LoVo (cell line): ENCODE data around the gene TRAF3.

Source experiments
- DNase-seq: peaks from one replicate; pipeline ENCODE4 v3.0.0-alpha.2; 2016; ENCODE audit warnings: low spot score

Gene TRAF3

DNA sequence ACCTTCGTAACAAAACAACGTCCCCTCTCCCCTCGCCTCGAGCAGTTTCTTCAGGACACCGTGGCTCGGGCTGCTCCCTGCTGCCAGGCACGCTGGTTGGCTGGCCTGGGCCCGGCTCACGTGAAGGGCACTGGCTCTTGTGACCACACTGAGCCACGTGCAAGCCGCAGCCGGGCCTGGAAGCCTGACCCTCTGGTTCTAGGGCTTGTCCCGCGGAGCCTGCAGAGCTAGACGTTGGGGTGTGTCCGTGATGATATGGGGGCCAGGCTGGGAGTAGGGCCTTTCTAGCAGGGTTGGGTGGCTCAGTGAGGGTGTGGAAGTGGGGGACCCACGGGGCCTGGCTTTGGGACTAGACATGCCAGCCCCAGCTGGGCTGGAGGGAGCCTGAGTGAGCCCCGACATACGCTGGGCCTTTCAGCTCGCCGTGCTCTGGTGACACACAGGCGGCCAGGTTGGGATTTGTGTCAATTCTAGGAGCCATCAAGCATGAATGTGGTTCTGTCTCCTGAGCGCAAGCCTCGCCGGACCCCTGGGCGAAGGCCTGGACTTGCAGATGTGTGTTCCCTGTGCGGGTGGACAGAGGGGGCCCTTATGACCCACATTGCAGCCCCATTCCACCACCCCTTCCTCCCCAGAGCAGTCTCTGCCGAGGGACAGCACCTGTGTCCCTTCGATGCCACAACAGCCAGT lies 131.7 kb downstream of the TRAF3 start:
- DNase-seq = no peak

DNA sequence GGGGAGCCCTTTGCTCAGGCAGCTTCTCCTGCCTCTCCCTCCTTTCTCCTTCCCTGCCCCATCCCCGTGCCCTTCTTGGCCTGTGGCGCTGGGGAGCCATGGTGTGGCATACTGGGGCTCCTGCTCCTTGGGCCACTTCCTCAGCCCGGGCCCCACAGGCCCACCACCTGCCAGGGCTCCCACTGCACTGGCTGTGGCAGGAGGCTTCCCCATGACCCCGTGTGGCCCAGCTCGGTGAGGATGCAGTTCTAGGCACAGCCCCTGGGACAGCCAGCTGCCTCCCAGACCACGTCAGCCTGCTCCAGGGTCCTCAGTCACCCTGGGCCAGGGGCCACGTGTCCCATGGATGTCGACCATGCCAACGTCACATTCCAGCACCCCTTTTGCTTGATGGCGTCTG lies 132.2 kb downstream of the TRAF3 start:
- no peak for DNase-seq

DNA sequence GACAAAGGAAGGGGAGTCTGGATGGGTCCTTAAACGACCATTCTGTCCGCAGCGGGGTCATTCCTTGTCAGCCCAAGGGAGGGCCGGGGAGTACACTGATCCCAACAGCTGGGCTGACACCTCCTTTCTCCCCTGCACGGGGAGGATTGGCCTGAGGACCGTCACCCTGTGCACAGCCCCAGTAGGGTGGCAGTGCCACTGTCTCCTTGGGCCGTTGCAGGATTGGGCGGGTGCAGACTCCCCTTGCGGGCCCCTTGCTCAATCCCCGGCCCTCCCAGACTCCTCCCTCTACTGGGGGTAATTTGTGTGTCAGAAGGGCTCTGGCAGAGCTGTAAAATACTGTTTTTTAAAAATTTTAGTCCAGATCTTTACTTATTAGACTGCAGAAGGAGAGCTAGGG lies 132.7 kb downstream of the TRAF3 start:
- DNase-seq = no peak

DNA sequence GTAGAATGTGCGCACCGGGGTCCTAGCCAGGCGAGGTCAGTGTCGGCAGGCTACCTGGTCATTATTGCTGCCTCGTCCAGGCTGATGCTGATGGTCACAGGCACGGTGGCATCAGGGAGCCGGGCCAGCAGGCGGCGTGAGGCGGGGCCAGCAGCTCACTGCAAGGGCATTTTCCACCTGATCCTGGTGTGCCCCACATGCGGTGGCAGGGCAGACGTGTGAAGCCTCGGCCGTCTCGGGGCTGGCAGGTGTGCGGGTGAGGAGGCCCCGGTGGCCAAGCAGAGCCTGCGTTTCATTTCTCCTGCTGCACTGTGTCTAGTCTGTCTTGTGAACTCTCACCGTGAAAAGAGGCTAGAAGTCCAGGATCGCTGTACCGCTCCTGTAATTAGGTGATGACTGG lies 133.2 kb downstream of the TRAF3 start:
- no peak for DNase-seq

DNA sequence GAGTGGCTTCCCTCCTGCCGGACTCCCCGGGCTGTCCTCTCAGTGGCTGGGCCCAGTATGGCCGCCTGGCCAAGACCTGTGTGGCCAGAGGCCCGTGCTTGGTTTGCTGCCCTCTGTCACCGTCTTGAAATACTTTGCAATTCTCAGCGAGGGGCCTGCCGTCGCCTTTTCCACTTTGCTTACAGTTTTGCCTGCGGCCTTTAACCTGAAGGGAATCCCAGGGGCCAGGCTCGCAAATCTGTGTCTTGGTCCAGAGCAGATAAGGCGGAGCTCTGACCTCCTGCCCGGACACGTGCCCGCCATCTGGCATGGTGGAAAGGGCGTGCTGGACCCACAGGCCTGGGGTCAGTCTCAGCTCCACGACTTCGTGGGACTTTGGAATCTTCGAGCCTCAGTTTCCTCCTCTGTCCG lies 134.3 kb downstream of the TRAF3 start:
- no peak for DNase-seq

DNA sequence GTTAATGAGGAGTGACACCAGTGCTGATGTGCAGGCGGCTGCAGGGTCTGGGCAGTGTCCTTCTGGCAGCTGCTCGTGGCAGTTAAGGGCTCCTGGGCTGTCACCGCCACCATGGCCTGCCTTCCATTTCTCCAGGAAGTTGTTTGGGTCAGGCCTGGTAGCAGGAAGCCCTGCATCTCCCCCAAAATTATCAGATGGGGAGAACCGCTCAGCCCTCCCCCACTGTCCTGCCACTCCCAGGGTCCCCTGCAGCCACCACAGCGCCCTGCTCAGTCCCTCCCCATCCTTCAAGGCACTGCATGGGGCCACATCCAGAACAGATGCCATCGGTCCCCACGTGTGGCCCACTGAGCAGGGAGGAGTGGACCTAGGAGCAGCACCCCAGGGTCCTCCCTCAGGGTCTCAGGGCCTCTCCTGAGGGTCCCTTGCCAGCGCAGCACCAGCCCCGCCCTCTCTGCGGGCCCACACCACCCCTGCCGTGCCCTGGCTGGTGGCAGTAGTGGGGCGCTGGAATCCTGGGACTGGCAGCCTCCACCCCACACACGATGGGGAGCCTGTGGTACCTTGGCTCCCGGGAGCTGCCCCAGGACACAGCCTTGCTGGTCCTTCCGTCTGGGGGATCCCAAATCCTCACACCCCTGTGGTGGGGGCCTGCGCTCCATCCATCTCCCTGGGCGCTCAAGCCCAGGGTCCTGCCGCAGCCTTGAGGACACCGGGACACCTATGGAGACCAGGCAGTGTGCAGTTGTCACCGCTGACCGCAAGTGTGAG lies 134.9 kb downstream of the TRAF3 start:
- DNase-seq = no peak

DNA sequence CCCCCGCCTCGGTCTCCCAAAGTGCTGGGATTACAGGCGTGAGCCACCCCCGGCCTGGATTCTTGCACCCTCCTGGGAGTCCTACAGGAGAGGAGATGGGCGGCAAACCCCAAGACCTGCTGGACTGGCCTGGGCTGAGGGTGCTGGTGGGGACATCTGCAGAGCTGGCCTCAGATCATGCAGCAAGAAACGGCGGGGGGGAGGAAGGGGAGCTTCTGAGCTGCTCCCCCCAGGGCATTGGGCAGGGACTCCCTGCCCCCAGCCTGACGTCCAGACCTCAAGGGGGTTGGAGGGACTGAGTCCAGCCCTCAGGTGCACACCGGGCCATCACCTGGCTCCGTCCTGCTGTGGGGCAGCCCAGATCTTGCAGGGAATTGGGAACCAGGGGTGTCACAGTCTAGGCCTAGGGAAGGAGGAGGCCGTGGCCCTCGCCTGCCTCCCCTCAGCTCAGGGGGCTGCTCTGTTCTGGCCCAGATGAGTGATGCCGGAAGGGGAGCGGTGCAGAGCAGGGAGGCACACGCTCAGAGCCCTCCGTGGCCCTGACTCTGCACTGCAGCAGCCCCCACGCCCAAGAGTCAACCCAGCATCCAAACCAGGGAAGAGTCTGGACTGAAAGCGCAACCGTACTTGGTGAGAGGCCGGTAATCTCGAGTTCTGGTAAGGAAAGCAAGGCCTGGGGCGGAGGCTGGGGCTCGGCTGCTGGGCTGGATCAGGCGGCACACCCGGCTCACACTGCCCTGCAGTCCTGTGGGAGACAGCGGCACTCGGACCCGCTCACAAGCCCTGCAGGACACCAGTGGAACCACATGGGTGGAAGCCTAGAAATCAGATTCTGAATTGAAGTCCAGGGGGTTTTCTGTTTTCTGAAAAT lies 136.3 kb downstream of the TRAF3 start:
- no peak for DNase-seq

DNA sequence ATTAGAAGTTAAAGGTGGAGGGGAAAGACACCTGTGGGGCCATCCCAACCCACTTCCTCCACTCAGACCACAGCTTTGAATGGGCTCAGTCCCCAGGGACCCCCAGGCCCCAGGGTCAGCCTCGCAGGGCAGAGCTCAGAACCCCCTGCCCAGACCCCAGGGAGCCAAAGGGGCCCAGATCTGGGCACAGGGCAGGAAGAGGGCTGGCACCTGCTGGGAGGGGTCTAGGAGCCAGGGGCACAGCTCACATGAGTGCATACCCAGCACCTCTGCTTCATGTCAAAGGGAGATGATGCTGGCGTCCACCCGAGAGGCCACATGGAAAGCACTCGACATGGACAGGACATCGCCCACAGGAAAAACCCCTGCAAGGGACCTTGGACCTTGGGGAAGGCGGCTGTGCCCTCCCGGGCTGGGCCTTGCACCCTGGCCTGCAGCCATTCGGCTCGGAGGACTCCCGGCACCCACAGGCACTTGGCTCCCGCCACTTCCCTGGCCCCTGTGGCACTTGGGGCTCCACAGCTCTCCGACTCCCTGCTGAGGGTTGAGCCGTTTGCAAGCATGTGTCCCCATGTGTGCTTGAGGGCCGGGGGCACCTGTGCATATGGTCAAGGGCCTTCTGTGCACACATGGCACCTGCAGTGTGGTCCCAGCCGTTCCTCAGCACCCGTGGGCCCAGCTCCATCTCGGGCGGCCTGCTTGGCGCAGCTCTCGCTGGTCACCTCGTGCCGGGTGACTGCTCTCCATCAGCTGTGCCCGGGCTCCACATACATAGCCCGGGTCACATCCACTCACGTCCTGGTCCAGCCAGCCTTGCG lies 137.4 kb downstream of the TRAF3 start:
- DNase-seq = no peak

DNA sequence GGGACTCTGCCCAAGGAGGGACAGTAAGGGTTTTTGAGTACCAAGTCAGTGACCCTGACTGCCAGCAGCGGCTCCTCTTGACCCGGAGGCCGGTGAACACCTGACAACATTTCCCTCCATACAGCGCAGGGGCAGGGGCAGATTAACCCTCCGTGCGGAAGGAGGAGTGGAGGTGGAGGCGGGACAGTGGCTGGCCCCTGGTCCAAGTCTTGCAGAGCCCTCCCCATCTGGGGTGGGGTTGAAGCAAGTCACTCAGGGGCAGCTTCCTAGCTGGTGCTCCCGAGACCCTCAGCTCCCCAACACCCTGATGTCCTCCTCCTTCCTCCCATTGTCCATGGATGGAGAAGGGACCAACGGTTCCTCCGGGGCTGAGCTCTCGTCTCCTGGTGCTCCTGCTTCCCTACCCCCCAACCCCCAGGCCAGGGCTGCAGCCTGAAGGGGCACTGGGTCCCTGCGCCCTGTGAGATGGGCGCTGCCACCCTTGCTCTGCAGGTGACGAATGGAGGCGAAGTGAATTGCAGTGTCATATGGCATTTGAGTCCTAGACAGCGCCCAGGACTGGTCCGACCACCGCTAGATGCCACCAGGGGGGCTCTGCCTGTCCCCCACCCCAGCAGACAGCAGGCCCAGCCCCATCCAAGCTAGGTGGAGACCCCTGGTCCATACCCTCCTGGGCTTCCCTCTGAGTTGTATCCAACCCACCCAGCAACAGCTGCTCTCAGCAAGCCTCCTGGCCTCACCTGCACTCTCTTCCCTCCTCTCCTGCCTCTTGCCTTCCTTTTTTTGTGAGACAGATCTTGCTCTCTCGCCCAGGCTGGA lies 138.3 kb downstream of the TRAF3 start:
- no peak for DNase-seq

DNA sequence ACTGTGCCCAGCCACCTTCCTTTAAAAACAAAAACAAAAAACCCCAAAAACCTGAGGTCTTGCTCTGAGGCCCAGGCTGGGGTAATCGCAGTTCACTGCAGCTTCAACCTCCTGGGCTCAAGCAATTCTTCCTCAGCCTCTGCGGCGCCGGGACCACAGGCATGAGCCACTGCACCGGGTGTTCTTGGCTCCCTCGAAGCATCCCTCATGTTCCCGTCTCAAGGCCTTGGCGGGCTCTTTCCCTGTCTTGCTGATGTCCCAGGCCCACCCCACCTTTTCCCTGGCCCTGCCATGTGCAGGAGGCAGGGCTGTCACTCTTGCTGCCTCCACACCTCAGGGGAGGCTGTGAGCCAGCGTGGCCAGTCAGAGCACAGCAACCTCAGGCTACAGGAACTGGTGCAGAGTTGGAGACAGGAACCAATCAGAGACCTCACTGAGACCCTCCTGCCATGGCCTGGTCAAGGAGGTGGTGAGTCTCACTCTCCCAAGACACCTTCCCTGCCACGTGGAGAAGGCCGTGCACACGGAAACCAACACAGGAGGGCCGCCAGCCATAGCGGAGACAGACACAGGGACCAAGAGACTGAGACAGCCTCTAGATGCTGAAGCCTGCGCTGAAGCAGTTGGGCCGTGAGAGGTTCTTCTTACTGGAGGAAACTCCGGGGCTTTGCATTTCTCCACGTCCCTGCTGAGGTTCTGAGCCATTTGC lies 139.3 kb downstream of the TRAF3 start:
- DNase-seq = no peak

DNA sequence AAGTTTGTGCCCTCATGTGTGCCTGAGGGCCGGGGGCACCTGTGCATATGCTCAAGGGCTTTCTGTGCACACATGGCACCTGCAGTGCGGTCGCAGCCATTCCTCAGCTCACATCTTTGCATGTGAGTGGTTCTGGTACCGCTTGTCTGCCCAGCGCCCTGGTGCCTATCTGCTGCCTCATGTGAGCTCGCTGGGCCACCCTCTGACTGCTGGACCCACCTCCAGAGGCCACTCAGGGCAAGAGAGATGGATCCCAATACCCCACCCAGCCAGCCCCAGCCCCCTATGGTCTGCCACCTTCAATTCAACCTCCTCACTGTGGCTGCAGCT lies 139.8 kb downstream of the TRAF3 start:
- DNase-seq = no peak

DNA sequence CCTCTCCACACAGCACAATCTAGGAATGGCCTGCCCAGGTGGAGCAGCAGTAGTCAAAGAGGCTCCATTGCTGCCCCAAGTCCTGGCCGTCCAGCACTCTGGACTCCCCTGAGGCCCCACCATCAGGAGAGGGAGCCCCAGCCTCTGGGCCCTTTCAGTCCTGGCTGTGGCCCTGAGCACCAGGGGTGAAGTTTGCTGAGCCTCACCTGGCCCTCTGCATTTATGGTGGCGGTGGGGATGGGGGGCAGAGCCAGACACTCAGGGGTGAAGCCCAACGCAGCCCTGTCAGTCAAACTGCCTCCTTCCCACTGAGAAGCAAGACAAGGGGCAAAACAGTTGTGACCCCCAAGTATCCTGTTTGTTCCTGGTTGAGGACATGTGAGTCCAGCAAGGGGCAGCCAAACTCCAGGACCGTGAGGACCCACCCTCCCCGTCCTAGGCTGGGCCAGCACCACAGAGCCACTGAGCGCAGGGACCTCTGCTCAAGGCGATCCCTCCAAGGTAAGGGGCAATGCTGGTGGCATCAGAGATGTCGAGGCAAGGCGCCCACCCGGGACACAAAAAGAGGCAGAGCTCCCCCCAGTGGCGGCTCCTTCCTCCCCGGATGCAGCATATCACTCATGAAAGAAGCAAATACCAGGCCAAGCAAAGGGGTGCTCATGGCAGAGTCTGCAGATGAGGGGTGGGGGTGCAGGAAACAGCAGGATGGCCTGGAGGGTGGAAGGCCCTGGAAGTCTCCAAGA lies 140.4 kb downstream of the TRAF3 start:
- DNase-seq = no peak

DNA sequence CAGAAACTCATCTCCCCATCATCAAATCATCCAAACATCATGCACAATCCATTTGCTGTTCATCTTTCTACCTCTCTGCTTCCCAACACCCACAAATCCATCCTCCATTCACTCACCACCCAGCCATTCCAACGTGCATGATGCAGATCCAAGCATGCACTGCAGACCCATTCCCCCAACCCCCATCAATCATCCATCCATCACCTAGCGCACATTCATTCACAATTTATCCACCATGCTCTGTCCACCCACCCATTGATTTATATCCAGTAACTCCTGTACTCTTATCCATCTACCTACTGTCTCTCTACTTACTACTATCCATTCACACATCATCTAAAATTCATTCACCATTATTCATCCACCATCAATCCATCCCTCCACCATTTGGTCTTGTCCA lies 141.2 kb downstream of the TRAF3 start:
- no peak for DNase-seq

DNA sequence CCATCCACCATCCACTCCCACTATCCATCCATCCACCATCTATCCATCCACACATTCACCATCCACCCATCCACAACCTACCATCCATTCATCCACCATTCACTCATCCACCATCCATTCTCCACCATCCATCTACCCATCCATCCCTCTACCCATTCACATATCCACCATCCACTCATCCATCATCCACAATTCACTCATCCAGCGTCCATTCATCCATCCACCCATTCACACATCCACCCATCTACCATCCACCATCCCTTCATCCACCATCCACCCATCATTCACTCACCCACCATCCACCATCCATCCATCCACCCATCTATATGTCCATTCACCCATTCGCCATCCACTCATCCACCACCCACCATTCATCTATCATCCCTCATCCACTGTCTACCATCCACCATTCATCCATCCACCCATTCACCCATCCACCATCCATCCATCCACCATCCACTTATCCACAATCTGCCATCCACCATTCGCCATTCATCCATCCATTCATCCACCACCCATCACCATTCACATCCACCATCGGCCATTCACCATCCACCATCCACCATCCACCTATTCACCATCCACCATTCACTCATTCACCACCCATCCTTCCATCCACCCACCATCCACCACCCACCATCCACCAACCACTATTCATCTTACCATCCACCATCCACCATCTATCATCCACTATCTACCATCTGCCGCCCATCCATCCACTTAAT lies 143.2 kb downstream of the TRAF3 start:
- no peak for DNase-seq

DNA sequence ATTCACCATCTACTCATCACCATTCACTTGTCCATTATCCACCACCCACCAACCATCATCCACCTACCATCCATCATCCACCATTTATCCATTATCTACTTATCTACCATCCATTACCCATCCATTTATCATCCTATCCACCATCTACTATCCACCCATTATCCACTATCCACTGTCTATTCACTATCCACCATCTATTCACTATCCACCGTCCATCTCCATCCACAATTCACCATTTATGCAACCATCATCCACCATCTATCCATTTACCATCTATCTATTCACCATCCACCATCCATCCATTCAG lies 143.7 kb downstream of the TRAF3 start:
- no peak for DNase-seq

DNA sequence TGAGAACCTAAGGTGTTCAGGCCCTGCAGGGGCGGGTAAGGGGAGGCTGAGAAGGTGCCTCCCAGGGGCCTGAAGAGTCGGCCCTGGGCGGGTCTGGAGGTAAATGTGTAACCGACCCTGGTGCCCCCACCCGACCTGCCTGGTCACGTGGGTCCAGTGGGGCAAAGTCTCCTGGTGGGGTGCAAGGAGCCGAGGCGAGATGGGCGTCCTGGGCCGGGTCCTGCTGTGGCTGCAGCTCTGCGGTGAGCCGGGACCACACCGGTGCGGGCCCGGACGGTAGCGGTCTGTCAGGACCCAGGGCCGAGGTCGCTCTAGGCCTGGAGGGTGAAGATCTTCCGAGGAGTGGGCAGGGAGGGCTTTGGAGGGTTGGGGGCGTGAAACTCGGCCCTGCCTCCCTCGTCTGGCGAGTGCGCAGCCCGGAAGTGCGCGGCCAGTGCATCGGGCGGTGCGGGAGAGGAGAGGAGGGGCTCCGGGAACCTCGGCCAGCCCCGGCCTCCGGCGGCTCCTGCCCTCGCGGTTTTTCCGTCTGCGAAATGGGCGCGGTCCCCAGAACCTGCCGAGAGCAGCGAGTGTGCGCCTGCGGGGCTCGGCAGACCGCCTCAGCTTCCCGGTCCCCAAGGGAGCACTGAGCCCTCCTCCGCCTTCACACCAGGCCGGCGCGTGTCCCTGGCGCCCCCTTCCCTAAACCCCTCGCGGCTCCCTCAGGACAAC lies 145.4 kb downstream of the TRAF3 start, which contains the start of gene AMN:
Gene AMN (plus strand): TSS at position 174 of the 711 bp plus-strand sequence. CDS start 26 bp downstream, at position 200.
- DNase-seq = peak; percentile 37

DNA sequence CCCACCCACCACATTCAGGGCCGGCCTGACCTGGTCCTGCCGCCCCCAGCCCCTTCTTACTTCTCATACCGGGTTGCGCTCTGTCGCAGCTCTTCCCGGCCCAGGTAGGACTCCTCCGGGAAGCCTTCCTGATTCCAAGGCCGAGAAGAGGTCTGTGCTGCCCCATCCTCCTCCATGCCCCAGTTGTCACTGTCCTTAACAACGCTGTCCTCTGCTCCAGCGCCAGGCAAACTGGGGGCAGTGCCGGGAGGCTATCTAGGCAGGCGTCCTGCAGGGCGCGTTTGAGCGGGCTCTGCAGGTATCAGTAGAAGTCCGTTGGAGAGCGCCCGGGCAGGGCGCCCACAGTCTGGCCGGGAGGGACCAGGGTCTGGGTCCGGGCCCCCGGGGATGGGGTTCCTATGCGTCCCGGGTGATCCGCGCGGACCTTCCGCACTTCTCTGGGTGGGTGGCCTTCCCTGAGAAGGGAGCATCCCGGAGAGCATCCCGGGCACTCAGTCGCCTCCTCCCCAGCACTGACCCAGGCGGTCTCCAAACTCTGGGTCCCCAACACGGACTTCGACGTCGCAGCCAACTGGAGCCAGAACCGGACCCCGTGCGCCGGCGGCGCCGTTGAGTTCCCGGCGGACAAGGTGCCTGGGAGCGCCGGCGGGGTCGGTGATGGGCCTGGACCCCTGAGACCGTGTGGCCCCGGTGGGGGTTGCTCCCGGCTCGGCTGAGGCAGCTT lies 146.1 kb downstream of the TRAF3 start:
- DNase-seq = no peak

DNA sequence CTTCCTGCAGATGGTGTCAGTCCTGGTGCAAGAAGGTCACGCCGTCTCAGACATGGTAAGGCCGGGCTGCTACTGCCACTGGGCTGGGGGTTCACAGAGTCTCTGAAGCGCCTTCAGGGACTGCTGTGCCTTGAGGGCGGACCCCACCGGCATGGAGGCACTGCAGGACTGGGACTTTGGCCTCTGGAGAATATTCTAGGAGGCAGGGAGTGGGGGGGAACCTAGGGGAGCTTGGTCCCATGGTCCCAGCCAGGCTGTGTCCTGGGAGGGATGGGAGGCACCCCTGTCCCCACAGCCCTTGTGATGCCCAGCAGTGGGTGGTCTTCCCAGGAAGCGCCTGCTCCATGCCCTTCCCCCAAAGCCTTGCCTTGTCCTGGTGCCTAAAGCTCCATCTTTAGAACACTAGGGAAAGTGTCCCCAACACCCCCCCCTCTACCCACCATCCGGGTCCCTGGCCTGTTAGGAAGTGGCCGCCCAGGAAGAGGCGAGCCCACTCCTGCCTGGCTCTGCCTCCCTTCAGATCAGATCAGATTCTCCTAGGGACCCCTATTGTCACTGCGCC lies 146.8 kb downstream of the TRAF3 start:
- DNase-seq = no peak
